HepG2 (cell line): ENCODE results near the gene CAB39. TPM values are rescaled to one million over a fixed set of nuclear protein-coding genes. Genes with fewer than 3 reads are reported as not detected.
A peak's percentile ranks its signal among the peaks of the same experiment; 100 is the strongest.

Source experiments
- ATF7 ChIP-seq, 2 experiments: fragments of 450-650 bp in 1 of 2; sonication (generic) in 1 of 2; formaldehyde crosslinking in 1 of 2; IDR thresholded peaks; 2 replicates each; pipeline versions ENCODE4 v1.4.0 to v1.6.1; 2016 to 2020; ENCODE audit warnings: antibody characterized with exemption in 1 of 2, mild to moderate bottlenecking in 1 of 2, missing genetic modification reagents in 1 of 2
- BORCS8-MEF2B ChIP-seq: sonication (generic); formaldehyde crosslinking; IDR thresholded peaks from 2 replicates; pipeline ENCODE4 v1.8.0; 2022; ENCODE audit warnings: mild to moderate bottlenecking, missing genetic modification reagents
- CTCF ChIP-seq: sonication (generic); formaldehyde crosslinking; IDR thresholded peaks from 2 replicates; pipeline ENCODE4 v1.5.0; 2020; ENCODE audit warnings: mild to moderate bottlenecking, missing genetic modification reagents, moderate library complexity
- EHMT2 ChIP-seq: fragments of 200-600 bp; sonication (generic); IDR thresholded peaks from 2 replicates; pipeline ENCODE4 v1.7.0; 2017; ENCODE audit warnings: antibody characterized with exemption, low read depth, low read length, borderline replicate concordance
- HNRNPLL ChIP-seq: fragments of 200-400 bp; formaldehyde crosslinking; IDR thresholded peaks from 2 replicates; pipeline ENCODE4 v1.6.1; 2017; ENCODE audit warnings: mild to moderate bottlenecking, low read depth, low read length; ENCODE audit not compliant: poor library complexity, severe bottlenecking
- KDM2A ChIP-seq: sonication (generic); formaldehyde crosslinking; IDR thresholded peaks from 2 replicates; pipeline ENCODE4 v1.4.0; 2020; ENCODE audit warnings: low read depth, missing genetic modification reagents, borderline replicate concordance
- SCMH1 ChIP-seq: sonication (generic); formaldehyde crosslinking; IDR thresholded peaks from 2 replicates; pipeline ENCODE4 v1.9.0; 2021; ENCODE audit warnings: missing genetic modification reagents, mild to moderate bottlenecking, borderline replicate concordance
- SP5 ChIP-seq: IDR thresholded peaks from 2 replicates; pipeline ENCODE4 v1.6.1; 2016; ENCODE audit warnings: low read depth, borderline replicate concordance
- TAF15 ChIP-seq: fragments of 200-400 bp; formaldehyde crosslinking; IDR thresholded peaks from one replicate; pipeline ENCODE4 v1.6.1; 2018; ENCODE audit warnings: mild to moderate bottlenecking, low read depth, low read length; ENCODE audit not compliant: poor library complexity, severe bottlenecking
- TCF12 ChIP-seq, 2 experiments: fragments of 450-650 bp in 1 of 2; sonication (generic) in 1 of 2; formaldehyde crosslinking in 1 of 2; IDR thresholded peaks; 2 replicates each; pipeline versions ENCODE4 v1.6.1 to v1.8.0; 2017 to 2022; ENCODE audit warnings: antibody characterized with exemption in 1 of 2, mild to moderate bottlenecking in 1 of 2, missing genetic modification reagents in 1 of 2, moderate library complexity in 1 of 2
- TEAD3 ChIP-seq: optimal IDR thresholded peaks from 2 replicates; pipeline ENCODE3; 2016; ENCODE audit warnings: borderline replicate concordance
- ZNF274 ChIP-seq: sonication (generic); formaldehyde crosslinking; IDR thresholded peaks from 2 replicates; pipeline ENCODE4 v1.5.1; 2020; ENCODE audit warnings: mild to moderate bottlenecking, missing genetic modification reagents
- ZNF280B ChIP-seq: sonication (generic); formaldehyde crosslinking; IDR thresholded peaks from 2 replicates; pipeline ENCODE4 v1.5.0; 2020; ENCODE audit warnings: missing genetic modification reagents, mild to moderate bottlenecking, borderline replicate concordance
- ZNF430 ChIP-seq: sonication (generic); formaldehyde crosslinking; IDR thresholded peaks from 2 replicates; pipeline ENCODE4 v1.9.0; 2021; ENCODE audit warnings: mild to moderate bottlenecking, missing genetic modification reagents
- ZNF549 ChIP-seq: sonication (generic); formaldehyde crosslinking; IDR thresholded peaks from 2 replicates; pipeline ENCODE4 v1.5.0; 2020; ENCODE audit warnings: missing genetic modification reagents
- ZNF557 ChIP-seq: sonication (generic); formaldehyde crosslinking; IDR thresholded peaks from 2 replicates; pipeline ENCODE4 v1.4.0; 2020; ENCODE audit warnings: missing genetic modification reagents
- ZNF558 ChIP-seq: sonication (generic); formaldehyde crosslinking; IDR thresholded peaks from 2 replicates; pipeline ENCODE4 v1.9.0; 2022; ENCODE audit warnings: mild to moderate bottlenecking, missing genetic modification reagents, borderline replicate concordance
- ZNF883 ChIP-seq: sonication (generic); formaldehyde crosslinking; IDR thresholded peaks from 2 replicates; pipeline ENCODE4 v1.5.1; 2020; ENCODE audit warnings: mild to moderate bottlenecking, missing genetic modification reagents; ENCODE audit errors: not compliant biosample characterization
- ZNF891 ChIP-seq: sonication (generic); formaldehyde crosslinking; IDR thresholded peaks from 2 replicates; pipeline ENCODE4 v1.5.0; 2020; ENCODE audit warnings: mild to moderate bottlenecking, missing genetic modification reagents
- polyA plus RNA-seq, 8 experiments: library from polyadenylated mRNA; depleted of rRNA in 3 of 8; stranded (reverse) in 7 of 8; unstranded in 1 of 8; fragments of >200 nt; fragmentation: Illumina TruSeq in 4 of 8; extraction: Trizol in 4 of 8; gene quantifications; 2 replicates each; pipeline versions ENCODE4 v1.2.1 to v1.2.3, GENCODE V29; 2011 to 2016; ENCODE audit warnings: low read depth in 4 of 8, missing spikeins in 1 of 8, mixed read lengths in 1 of 8; ENCODE audit not compliant: insufficient read depth in 1 of 8
- total RNA-seq, 5 experiments: library from RNA; depleted of rRNA; stranded (reverse); fragments of >200 nt; fragmentation: Illumina TruSeq; extraction: Trizol; gene quantifications; 2 replicates each; pipeline ENCODE4 v1.2.3, GENCODE V29; 2016; ENCODE audit warnings: low read depth in 1 of 5
- TF ChIP-seq, protein P1 (sequence below): sonication (generic); formaldehyde crosslinking; IDR thresholded peaks from 2 replicates; pipeline ENCODE4 v1.8.0; 2022; ENCODE audit warnings: missing genetic modification reagents, mild to moderate bottlenecking, moderate library complexity, borderline replicate concordance
- TF ChIP-seq, protein P2 (sequence below): sonication (generic); formaldehyde crosslinking; IDR thresholded peaks from 2 replicates; pipeline ENCODE4 v1.4.0; 2020; ENCODE audit warnings: missing genetic modification reagents

The CAB39 gene
- total and polyA plus RNA-seq, 2 of the 13 experiments (the other 11 are each of a cell fraction or from before 2014, with no cell fraction given) = 19.3 to 45.3 TPM

DNA sequence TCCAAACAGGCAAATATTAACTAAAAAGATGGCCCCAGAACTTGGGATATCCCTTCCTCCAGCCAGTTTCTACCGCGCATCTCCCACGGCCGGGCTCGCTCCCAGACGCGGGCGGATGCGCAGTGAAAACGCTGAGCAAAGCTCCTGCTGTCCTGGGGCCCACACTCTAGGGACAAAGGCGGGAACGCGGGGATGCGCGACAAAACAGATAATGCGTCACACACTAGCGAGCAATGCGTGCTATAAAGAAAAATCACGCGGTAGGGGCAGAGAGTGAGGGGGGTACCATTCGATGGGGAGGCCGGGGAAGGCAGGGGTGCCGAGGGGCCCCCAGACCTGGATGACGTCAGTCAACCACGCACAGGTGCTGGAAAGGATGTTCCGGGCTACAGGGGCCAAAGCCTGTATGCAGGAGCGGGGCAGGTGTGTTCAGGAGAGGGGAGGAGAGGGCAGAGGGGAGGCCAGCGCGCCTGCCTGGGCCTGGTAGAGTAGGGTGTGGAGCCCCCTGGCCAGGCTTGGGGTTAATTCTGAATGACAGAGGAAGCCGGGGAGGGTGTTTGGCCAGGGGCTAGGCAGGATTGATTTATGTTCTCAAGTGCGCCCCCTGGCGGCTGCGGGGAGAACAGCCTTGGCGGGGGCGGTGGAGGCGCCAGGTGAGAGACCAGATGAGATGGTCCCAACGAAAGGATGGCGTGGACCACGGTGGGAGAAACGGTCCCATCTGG is 137.2 kb downstream of the CAB39 start (continued):
- TF ChIP-seq, protein P1, sequence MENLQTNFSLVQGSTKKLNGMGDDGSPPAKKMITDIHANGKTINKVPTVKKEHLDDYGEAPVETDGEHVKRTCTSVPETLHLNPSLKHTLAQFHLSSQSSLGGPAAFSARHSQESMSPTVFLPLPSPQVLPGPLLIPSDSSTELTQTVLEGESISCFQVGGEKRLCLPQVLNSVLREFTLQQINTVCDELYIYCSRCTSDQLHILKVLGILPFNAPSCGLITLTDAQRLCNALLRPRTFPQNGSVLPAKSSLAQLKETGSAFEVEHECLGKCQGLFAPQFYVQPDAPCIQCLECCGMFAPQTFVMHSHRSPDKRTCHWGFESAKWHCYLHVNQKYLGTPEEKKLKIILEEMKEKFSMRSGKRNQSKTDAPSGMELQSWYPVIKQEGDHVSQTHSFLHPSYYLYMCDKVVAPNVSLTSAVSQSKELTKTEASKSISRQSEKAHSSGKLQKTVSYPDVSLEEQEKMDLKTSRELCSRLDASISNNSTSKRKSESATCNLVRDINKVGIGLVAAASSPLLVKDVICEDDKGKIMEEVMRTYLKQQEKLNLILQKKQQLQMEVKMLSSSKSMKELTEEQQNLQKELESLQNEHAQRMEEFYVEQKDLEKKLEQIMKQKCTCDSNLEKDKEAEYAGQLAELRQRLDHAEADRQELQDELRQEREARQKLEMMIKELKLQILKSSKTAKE = no peak
- TF ChIP-seq ZNF558 (CRISPR knock-in tag) = no peak
- TF ChIP-seq SP5 (CRISPR knock-in tag) = no peak
- peak; percentile 80 for TF ChIP-seq CTCF (CRISPR knock-in tag)
- TF ChIP-seq ZNF549 (CRISPR knock-in tag) = no peak
- TF ChIP-seq ZNF891 (CRISPR knock-in tag) = 0 out of 2 replicates have a peak, but pooled peaks have one; percentile 46
- TF ChIP-seq ZNF274 (CRISPR knock-in tag) = no peak
- TF ChIP-seq ATF7 (IDR thresholded peaks at IDR 0.05) = peak; percentile 64
- no peak for TF ChIP-seq ATF7 (CRISPR knock-in tag; IDR thresholded peaks at IDR 0.05)
- TF ChIP-seq ZNF557 (CRISPR knock-in tag) = no peak
- 0 out of 2 replicates have a peak, but pooled peaks have one; percentile 46 for TF ChIP-seq ZNF280B
- peak; percentile 53 for TF ChIP-seq BORCS8-MEF2B (CRISPR knock-in tag)
- no peak for TF ChIP-seq TEAD3 (CRISPR knock-in tag)
- TF ChIP-seq ZNF883 (CRISPR knock-in tag) = peak; percentile 31
- TF ChIP-seq, protein P2, sequence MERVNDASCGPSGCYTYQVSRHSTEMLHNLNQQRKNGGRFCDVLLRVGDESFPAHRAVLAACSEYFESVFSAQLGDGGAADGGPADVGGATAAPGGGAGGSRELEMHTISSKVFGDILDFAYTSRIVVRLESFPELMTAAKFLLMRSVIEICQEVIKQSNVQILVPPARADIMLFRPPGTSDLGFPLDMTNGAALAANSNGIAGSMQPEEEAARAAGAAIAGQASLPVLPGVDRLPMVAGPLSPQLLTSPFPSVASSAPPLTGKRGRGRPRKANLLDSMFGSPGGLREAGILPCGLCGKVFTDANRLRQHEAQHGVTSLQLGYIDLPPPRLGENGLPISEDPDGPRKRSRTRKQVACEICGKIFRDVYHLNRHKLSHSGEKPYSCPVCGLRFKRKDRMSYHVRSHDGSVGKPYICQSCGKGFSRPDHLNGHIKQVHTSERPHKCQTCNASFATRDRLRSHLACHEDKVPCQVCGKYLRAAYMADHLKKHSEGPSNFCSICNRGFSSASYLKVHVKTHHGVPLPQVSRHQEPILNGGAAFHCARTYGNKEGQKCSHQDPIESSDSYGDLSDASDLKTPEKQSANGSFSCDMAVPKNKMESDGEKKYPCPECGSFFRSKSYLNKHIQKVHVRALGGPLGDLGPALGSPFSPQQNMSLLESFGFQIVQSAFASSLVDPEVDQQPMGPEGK (CRISPR knock-in tag) = 0 out of 2 replicates have a peak, but pooled peaks have one; percentile 16
- TF ChIP-seq EHMT2 = no peak
- TF ChIP-seq TCF12 (IDR thresholded peaks at IDR 0.05) = no peak
- no peak for TF ChIP-seq TCF12 (CRISPR knock-in tag; IDR thresholded peaks at IDR 0.05)
- TF ChIP-seq TAF15 = peak; percentile 59
- TF ChIP-seq HNRNPLL = peak; percentile 31
- TF ChIP-seq ZNF430 = no peak
- no peak for TF ChIP-seq SCMH1 (CRISPR knock-in tag)
- TF ChIP-seq KDM2A = peak; percentile 45; the same call in 1 of the 2 replicates
